Mesenchymal stem cell (in vitro differentiated cells and primary cell): Measurements from ENCODE around the gene CCDC6.

ENCODE experiments used
- DNase-seq: peaks from one replicate; pipeline ENCODE4 v3.0.0-alpha.2; 2013
- H2AFZ ChIP-seq: one replicate; pipeline ENCODE4 v1.6.1; 2013; ENCODE audit warnings: low read depth, mild to moderate bottlenecking, control low read depth, inconsistent platforms, low read length, moderate library complexity
- H2AK5ac ChIP-seq: 2 replicates; pipeline ENCODE4 v1.6.1; 2013; ENCODE audit warnings: low read length, moderate library complexity, mild to moderate bottlenecking, inconsistent platforms; ENCODE audit not compliant: severe bottlenecking
- H2BK120ac ChIP-seq: one replicate; pipeline ENCODE4 v1.6.1; 2013; ENCODE audit warnings: low read depth, mild to moderate bottlenecking, inconsistent platforms, low read length, moderate library complexity
- H2BK12ac ChIP-seq, 2 experiments: one replicate each; pipeline ENCODE4 v1.6.1; 2013; ENCODE audit warnings: inconsistent platforms in 2 of 2, low read length in 2 of 2, mild to moderate bottlenecking in 2 of 2, moderate library complexity in 2 of 2, control low read depth in 1 of 2
- H2BK15ac ChIP-seq: one replicate; pipeline ENCODE4 v1.6.1; 2013; ENCODE audit warnings: mild to moderate bottlenecking, low read depth, inconsistent platforms; ENCODE audit not compliant: poor library complexity, severe bottlenecking
- H2BK5ac ChIP-seq: 2 replicates; pipeline ENCODE4 v1.6.1; 2013; ENCODE audit warnings: low read depth, mild to moderate bottlenecking, low read length, control low read depth, inconsistent platforms; ENCODE audit not compliant: poor library complexity, severe bottlenecking
- H3K14ac ChIP-seq, 2 experiments: one replicate each; pipeline ENCODE4 v1.6.1; 2013; ENCODE audit warnings: inconsistent platforms in 2 of 2, low read length in 2 of 2, control low read depth in 1 of 2, mild to moderate bottlenecking in 1 of 2, moderate library complexity in 1 of 2
- H3K18ac ChIP-seq, 2 experiments: one replicate each; pipeline ENCODE4 v1.6.1; 2013; ENCODE audit warnings: inconsistent platforms in 2 of 2, low read length in 2 of 2, control low read depth in 1 of 2, low read depth in 1 of 2, mild to moderate bottlenecking in 1 of 2
- H3K23ac ChIP-seq, 2 experiments: one replicate each; pipeline ENCODE4 v1.6.1; 2013; ENCODE audit warnings: inconsistent platforms in 2 of 2, low read length in 2 of 2, mild to moderate bottlenecking in 2 of 2, moderate library complexity in 2 of 2, control low read depth in 1 of 2
- H3K27ac ChIP-seq: 2 replicates; pipeline ENCODE4 v1.5.1; 2013; ENCODE audit warnings: mild to moderate bottlenecking, moderate library complexity, low read length, control low read depth, inconsistent platforms; ENCODE audit not compliant: poor library complexity, severe bottlenecking
- H3K27me3 ChIP-seq, 2 experiments: 2 replicates each; pipeline versions ENCODE4 v1.6.1 to v1.7.0; 2013; ENCODE audit warnings: low read length in 2 of 2, mild to moderate bottlenecking in 2 of 2, moderate library complexity in 2 of 2, control low read depth in 1 of 2, inconsistent platforms in 1 of 2; ENCODE audit not compliant: control insufficient read depth in 1 of 2, insufficient read depth in 1 of 2
- H3K36me3 ChIP-seq, 2 experiments: 2 replicates each; pipeline versions ENCODE4 v1.6.1 to v1.7.0; 2013; ENCODE audit warnings: low read length in 2 of 2, control low read depth in 1 of 2, inconsistent platforms in 1 of 2, low read depth in 1 of 2, mild to moderate bottlenecking in 1 of 2; ENCODE audit not compliant: insufficient read depth in 2 of 2, control insufficient read depth in 1 of 2
- H3K4ac ChIP-seq, 2 experiments: one replicate each; pipeline ENCODE4 v1.6.1; 2013; ENCODE audit warnings: inconsistent platforms in 2 of 2, low read length in 2 of 2, mild to moderate bottlenecking in 2 of 2, moderate library complexity in 2 of 2, control low read depth in 1 of 2, low read depth in 1 of 2
- H3K4me1 ChIP-seq: 2 replicates; pipeline ENCODE4 v1.6.1; 2013; ENCODE audit warnings: low read depth, low read length, control low read depth; ENCODE audit not compliant: control insufficient read depth, insufficient read depth
- H3K4me2 ChIP-seq: 2 replicates; pipeline ENCODE4 v1.6.1; 2013; ENCODE audit warnings: low read length, mild to moderate bottlenecking, inconsistent platforms; ENCODE audit not compliant: poor library complexity, severe bottlenecking
- H3K4me3 ChIP-seq, 2 experiments: 2 replicates each; pipeline versions ENCODE4 v1.5.1 to v1.7.0; 2013; ENCODE audit warnings: low read length in 2 of 2, mild to moderate bottlenecking in 2 of 2, control low read depth in 1 of 2, low read depth in 1 of 2; ENCODE audit not compliant: insufficient read depth in 1 of 2
- H3K79me1 ChIP-seq: replicated peaks from 2 replicates; pipeline ENCODE4 v1.6.1; 2013; ENCODE audit warnings: mild to moderate bottlenecking, control low read depth, low read length, inconsistent platforms; ENCODE audit not compliant: poor library complexity, severe bottlenecking
- H3K9ac ChIP-seq: 2 replicates; pipeline ENCODE4 v1.7.0; 2013; ENCODE audit warnings: mild to moderate bottlenecking, low read length, moderate library complexity
- H3K9me3 ChIP-seq: 2 replicates; pipeline ENCODE4 v1.7.0; 2013; ENCODE audit warnings: mild to moderate bottlenecking, low read length; ENCODE audit not compliant: control insufficient read depth
- H4K8ac ChIP-seq: one replicate; pipeline ENCODE4 v1.6.1; 2013; ENCODE audit warnings: inconsistent platforms, mild to moderate bottlenecking, low read length, moderate library complexity
- H4K91ac ChIP-seq: one replicate; pipeline ENCODE4 v1.6.1; 2013; ENCODE audit warnings: mild to moderate bottlenecking, low read length, inconsistent platforms
- WGBS: methylation state at CpG from one replicate; pipeline ENCODE4 v1.1.7; 2013; ENCODE audit warnings: mixed read lengths; 5-methylcytosine and 5-hydroxymethylcytosine counted together

The CCDC6 gene

GRCh38 chr10:59812519-59813122 lies 93.7 kb downstream of the CCDC6 start:
- H4K8ac ChIP-seq: no peak overlapping the region
- H2BK120ac ChIP-seq: no peak overlapping the region
- no peak overlapping the region for H3K27ac ChIP-seq
- no peak overlapping the region for H3K14ac ChIP-seq
- WGBS: 98% methylated on average over 6 of the region's 7 CpGs
- H4K91ac ChIP-seq: no peak overlapping the region
- H3K4me3 ChIP-seq: no peak overlapping the region
- H3K27me3 ChIP-seq: no peaks in the 10 kb centered on the region
- no peak overlapping the region for H2AFZ ChIP-seq
- no peak overlapping the region for H2BK12ac ChIP-seq
- no peaks in the 10 kb centered on the region for H3K9me3 ChIP-seq
- H3K4me2 ChIP-seq: no peak overlapping the region
- no peak overlapping the region for H3K23ac ChIP-seq
- H3K9ac ChIP-seq: no peak overlapping the region
- peaks cover 18% of the 10 kb centered on the region for H3K79me1 ChIP-seq
- H3K4ac ChIP-seq: no peak overlapping the region
- no peak overlapping the region for H2BK5ac ChIP-seq
- H3K4me1 ChIP-seq: no peaks in the 10 kb centered on the region
- no peak overlapping the region for H2AK5ac ChIP-seq
- DNase-seq: no peak
- no peak overlapping the region for H2BK15ac ChIP-seq
- no peak overlapping the region for H3K18ac ChIP-seq
- H3K36me3 ChIP-seq: peaks cover 14 to 71% of the 10 kb centered on the region in 2 experiments

- no peak overlapping the region for H3K14ac ChIP-seq
- 96% methylated on average over 2 of the region's 2 CpGs for WGBS
- no peak overlapping the region for H4K8ac ChIP-seq
- H3K9me3 ChIP-seq: no peaks in the 10 kb centered on the region
- no peak overlapping the region for H2BK120ac ChIP-seq
- no peak overlapping the region for H3K4me3 ChIP-seq
- H2BK15ac ChIP-seq: no peak overlapping the region
- H2BK12ac ChIP-seq: no peak overlapping the region
- no peaks in the 10 kb centered on the region for H3K27me3 ChIP-seq
- H3K9ac ChIP-seq: no peak overlapping the region
- no peak overlapping the region for H2AK5ac ChIP-seq
- H2BK5ac ChIP-seq: no peak overlapping the region
- H3K79me1 ChIP-seq: peaks cover 14% of the 10 kb centered on the region
- H3K4me2 ChIP-seq: no peak overlapping the region
- H4K91ac ChIP-seq: no peak overlapping the region
- H2AFZ ChIP-seq: no peak overlapping the region
- no peak overlapping the region for H3K18ac ChIP-seq
- DNase-seq: no peak
- no peaks in the 10 kb centered on the region for H3K4me1 ChIP-seq
- no peak overlapping the region for H3K4ac ChIP-seq
- H3K36me3 ChIP-seq: peaks cover 16 to 94% of the 10 kb centered on the region in 2 experiments
- H3K23ac ChIP-seq: no peak overlapping the region
- H3K27ac ChIP-seq: no peak overlapping the region
Observed at GRCh38 chr10:59809644-59809974, 96.7 kb downstream of the CCDC6 start.

GRCh38 chr10:59808896-59809643 lies 97.3 kb downstream of the CCDC6 start:
- no peak overlapping the region for H4K91ac ChIP-seq
- H3K9ac ChIP-seq: no peak overlapping the region
- no peak overlapping the region for H3K4me3 ChIP-seq
- no peak overlapping the region for H3K14ac ChIP-seq
- H3K23ac ChIP-seq: no peak overlapping the region
- peaks cover 16 to 94% of the 10 kb centered on the region in 2 experiments for H3K36me3 ChIP-seq
- H2AFZ ChIP-seq: no peak overlapping the region
- no peak overlapping the region for H2BK5ac ChIP-seq
- H2AK5ac ChIP-seq: no peak overlapping the region
- no peak overlapping the region for H3K27ac ChIP-seq
- no peaks in the 10 kb centered on the region for H3K9me3 ChIP-seq
- no peaks in the 10 kb centered on the region for H3K27me3 ChIP-seq
- DNase-seq: peak; percentile 60
- no peak overlapping the region for H3K4ac ChIP-seq
- 81% methylated on average over 3 of the region's 5 CpGs for WGBS
- H3K79me1 ChIP-seq: peaks cover 11% of the 10 kb centered on the region
- no peaks in the 10 kb centered on the region for H3K4me1 ChIP-seq
- H3K4me2 ChIP-seq: no peak overlapping the region
- no peak overlapping the region for H3K18ac ChIP-seq
- H4K8ac ChIP-seq: no peak overlapping the region
- H2BK12ac ChIP-seq: no peak overlapping the region
- no peak overlapping the region for H2BK15ac ChIP-seq
- H2BK120ac ChIP-seq: no peak overlapping the region

- no peak overlapping the region for H3K4me3 ChIP-seq
- H2BK5ac ChIP-seq: no peak overlapping the region
- no peak overlapping the region for H3K23ac ChIP-seq
- H2BK12ac ChIP-seq: no peak overlapping the region
- no peak overlapping the region for H3K4ac ChIP-seq
- H2AK5ac ChIP-seq: no peak overlapping the region
- H4K91ac ChIP-seq: no peak overlapping the region
- peaks cover 21 to 98% of the 10 kb centered on the region in 2 experiments for H3K36me3 ChIP-seq
- H4K8ac ChIP-seq: no peak overlapping the region
- no peak overlapping the region for H3K14ac ChIP-seq
- H3K9me3 ChIP-seq: no peaks in the 10 kb centered on the region
- no peak overlapping the region for H3K4me2 ChIP-seq
- peaks cover 13% of the 10 kb centered on the region for H3K79me1 ChIP-seq
- no peak overlapping the region for H2BK120ac ChIP-seq
- no peaks in the 10 kb centered on the region for H3K4me1 ChIP-seq
- no peak for DNase-seq
- no peak overlapping the region for H2AFZ ChIP-seq
- 94% methylated on average over 7 of the region's 9 CpGs for WGBS
- no peak overlapping the region for H3K9ac ChIP-seq
- no peak overlapping the region for H2BK15ac ChIP-seq
- H3K27me3 ChIP-seq: no peaks in the 10 kb centered on the region
- H3K27ac ChIP-seq: no peak overlapping the region
- no peak overlapping the region for H3K18ac ChIP-seq
Observed at GRCh38 chr10:59807629-59808620, 98.4 kb downstream of the CCDC6 start.
